Measurements from ENCODE around the gene CCN2. TPM values are rescaled to one million over a fixed set of nuclear protein-coding genes. Genes with fewer than 3 reads are reported as not detected.

Gene CCN2
- 16.1 and 22.5 TPM in 2 replicates for total RNA-seq

DNA sequence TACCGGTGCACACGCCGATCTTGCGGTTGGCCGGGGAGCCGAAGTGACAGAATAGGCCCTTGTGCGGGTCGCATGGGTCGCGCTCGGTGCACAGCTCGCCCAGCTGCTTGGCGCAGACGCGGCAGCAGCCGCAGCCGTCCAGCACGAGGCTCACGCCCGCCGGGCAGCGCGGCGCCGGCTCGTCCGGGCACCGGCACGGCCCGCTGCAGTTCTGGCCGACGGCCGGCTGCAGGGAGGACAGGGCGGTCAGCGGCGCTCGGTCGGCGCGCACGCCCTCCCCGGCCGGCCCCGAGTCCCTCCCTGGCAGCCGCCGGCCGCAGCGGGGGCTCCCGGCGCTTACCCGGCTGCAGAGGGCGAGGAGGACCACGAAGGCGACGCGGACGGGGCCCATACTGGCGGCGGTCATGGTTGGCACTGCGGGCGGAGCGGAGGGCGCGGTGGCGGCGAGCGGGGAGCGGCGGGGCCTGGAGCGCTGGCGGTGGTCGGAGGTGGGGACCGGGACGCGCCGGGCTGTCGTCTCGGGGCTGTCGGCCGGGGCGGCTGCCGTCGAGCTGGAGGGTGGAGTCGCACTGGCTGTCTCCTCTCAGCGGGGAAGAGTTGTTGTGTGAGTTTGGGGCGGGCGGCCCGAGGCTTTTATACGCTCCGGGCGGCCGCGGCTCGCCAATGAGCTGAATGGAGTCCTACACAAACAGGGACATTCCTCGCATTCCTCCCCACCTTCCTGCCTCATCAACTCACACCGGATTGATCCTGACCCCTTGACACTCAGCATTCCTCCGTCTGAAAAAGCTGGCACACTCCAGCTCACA is at the start of gene CCN2:
Gene CCN2 (minus strand): TSS at position 606 of the 809 bp plus-strand sequence. CDS start 200 bp downstream, at position 406.

Other genes starting within 250 kb of the CCN2 start
- gene OR2A4, start 250.0 kb downstream of the CCN2 start, total RNA-seq: 1.4 TPM in 1 of 2 replicates, not detected in the other
- gene CTAGE9, start 240.4 kb downstream of the CCN2 start, total RNA-seq: not detected in 2 replicates
- gene ENPP1, start 143.4 kb downstream of the CCN2 start, total RNA-seq: 0.28 and 0.42 TPM in 2 replicates